PC-9 (cell line): ENCODE data around the gene NOC4L. TPM values are rescaled to one million over a fixed set of nuclear protein-coding genes. Genes with fewer than 3 reads are reported as not detected.
"Not testable (repeated sequence)": the region's sequence is repeated elsewhere in the genome, so short reads cannot be mapped to it uniquely, and the experiment has no call there.

Experiments
- BruUV-seq: library from RNA; stranded (reverse); fragments of 400-500 nt; replicated peaks from 2 replicates; lab custom pipeline; 2021; lab: Mats Ljungman, UMichigan
- CTCF ChIA-PET: fragments of 300-600 bp; sonication (Branson Sonifier 250); formaldehyde crosslinking; loops from one replicate; lab custom pipeline; 2022; ENCODE audit warnings: antibody characterized with exemption; lab: Charles Lee
- POLR2A ChIA-PET: fragments of 300-600 bp; sonication (Branson Sonifier 250); formaldehyde crosslinking; loops from one replicate; lab custom pipeline; 2022; ENCODE audit warnings: antibody characterized with exemption; ENCODE audit not compliant: unreplicated experiment; lab: Charles Lee
- DNase-seq, 2 experiments: peaks; one replicate each; pipeline versions ENCODE4 v3.0.0 to v3.0.0-alpha.2; 2015 to 2022; ENCODE audit warnings: mixed read lengths in 1 of 2
- H2AFZ ChIP-seq: fragments of 200-600 bp; sonication (generic); 2 replicates; pipeline ENCODE4 v1.8.1; 2017; ENCODE audit warnings: antibody characterized with exemption
- H3F3A ChIP-seq: fragments of 200-600 bp; sonication (generic); 2 replicates; pipeline ENCODE4 v1.8.1; 2017; ENCODE audit warnings: antibody characterized with exemption, mild to moderate bottlenecking, low read depth; ENCODE audit not compliant: insufficient read depth
- H3K27ac ChIP-seq: fragments of 200-600 bp; sonication (generic); 2 replicates; pipeline ENCODE4 v1.6.1; 2016; ENCODE audit warnings: mixed run types
- H3K27me3 ChIP-seq: fragments of 200-600 bp; sonication (generic); 2 replicates; pipeline ENCODE4 v1.6.1; 2016; ENCODE audit warnings: low read depth, mixed run types; ENCODE audit not compliant: insufficient read depth
- H3K36me3 ChIP-seq: fragments of 200-600 bp; sonication (generic); 2 replicates; pipeline ENCODE4 v1.6.1; 2016; ENCODE audit warnings: low read depth, mixed run types
- H3K4me1 ChIP-seq: fragments of 200-600 bp; sonication (generic); replicated peaks from 2 replicates; pipeline ENCODE4 v1.6.1; 2016; ENCODE audit warnings: mixed run types; ENCODE audit not compliant: insufficient read depth
- H3K4me2 ChIP-seq: fragments of 200-600 bp; sonication (generic); 2 replicates; pipeline ENCODE4 v1.6.1; 2017; ENCODE audit warnings: mixed run types
- H3K4me3 ChIP-seq: fragments of 200-600 bp; sonication (generic); 2 replicates; pipeline ENCODE4 v1.6.1; 2016; ENCODE audit warnings: mixed run types
- H3K79me2 ChIP-seq: fragments of 200-600 bp; sonication (generic); 2 replicates; pipeline ENCODE4 v1.6.1; 2017; ENCODE audit warnings: low read depth, mixed run types
- H3K9me2 ChIP-seq: fragments of 200-600 bp; sonication (generic); 2 replicates; pipeline ENCODE4 v1.8.1; 2017; ENCODE audit warnings: mild to moderate bottlenecking; ENCODE audit not compliant: insufficient read depth
- H3K9me3 ChIP-seq: fragments of 200-600 bp; sonication (generic); 2 replicates; pipeline ENCODE4 v1.8.1; 2016; ENCODE audit warnings: low read depth; ENCODE audit not compliant: insufficient read depth
- H4K20me1 ChIP-seq: fragments of 200-600 bp; sonication (generic); 2 replicates; pipeline ENCODE4 v1.8.1; 2017; ENCODE audit not compliant: insufficient read depth
- CTCF ChIP-seq: fragments of 200-600 bp; sonication (generic); conservative IDR thresholded peaks from 2 replicates; pipeline ENCODE4 v1.6.1; 2017; ENCODE audit warnings: mixed run types, antibody characterized with exemption, mild to moderate bottlenecking, moderate library complexity
- EZH2 ChIP-seq: fragments of 200-600 bp; sonication (generic); IDR thresholded peaks from 2 replicates; pipeline ENCODE4 v1.8.0; 2017; ENCODE audit warnings: antibody characterized with exemption, low read depth
- intact Hi-C: fragments of 100-400 bp; cut with micrococcal nuclease; formaldehyde crosslinking; loops from one replicate; pipeline ENCODE4 v1.10.0; 2022; ENCODE audit not compliant: unreplicated experiment
- total RNA-seq: library from RNA; stranded (reverse); gene quantifications from 2 replicates; pipeline ENCODE4 v1.2.3, GENCODE V29; 2021

The NOC4L gene
- total RNA-seq, 1 experiment from 2014 or later: 27.1 TPM

GRCh38 chr12:132147423-132148367 is 3.4 kb downstream of the NOC4L start:
- Histone ChIP-seq H3K79me2 (peaks cover 26% of the 10 kb centered on the region), H3F3A (no peaks in the 10 kb centered on the region), H3K27me3 (no peaks in the 10 kb centered on the region), H2AFZ (no peak overlapping the region), H4K20me1 (peaks cover 13% of the 10 kb centered on the region), H3K9me3 (no peaks in the 10 kb centered on the region), H3K27ac (no peak overlapping the region), H3K4me1 (peaks cover 11% of the 10 kb centered on the region), H3K4me2 (no peak overlapping the region), H3K9me2 (no peaks in the 10 kb centered on the region), H3K36me3 (no peaks in the 10 kb centered on the region), H3K4me3 (no peak overlapping the region)
- BruUV-seq: no TSS peak
- ChIA-PET CTCF (interaction anchor here (0.6 kb wide), 1 partner anchor 170 kb away, joined by 8 read pairs; no protein-coding TSS in a partner anchor), POLR2A (no interaction called here)
- TF ChIP-seq EZH2 (no peak), CTCF (no peak)
- intact Hi-C loops: no loop called here
- no peak for DNase-seq

DNA sequence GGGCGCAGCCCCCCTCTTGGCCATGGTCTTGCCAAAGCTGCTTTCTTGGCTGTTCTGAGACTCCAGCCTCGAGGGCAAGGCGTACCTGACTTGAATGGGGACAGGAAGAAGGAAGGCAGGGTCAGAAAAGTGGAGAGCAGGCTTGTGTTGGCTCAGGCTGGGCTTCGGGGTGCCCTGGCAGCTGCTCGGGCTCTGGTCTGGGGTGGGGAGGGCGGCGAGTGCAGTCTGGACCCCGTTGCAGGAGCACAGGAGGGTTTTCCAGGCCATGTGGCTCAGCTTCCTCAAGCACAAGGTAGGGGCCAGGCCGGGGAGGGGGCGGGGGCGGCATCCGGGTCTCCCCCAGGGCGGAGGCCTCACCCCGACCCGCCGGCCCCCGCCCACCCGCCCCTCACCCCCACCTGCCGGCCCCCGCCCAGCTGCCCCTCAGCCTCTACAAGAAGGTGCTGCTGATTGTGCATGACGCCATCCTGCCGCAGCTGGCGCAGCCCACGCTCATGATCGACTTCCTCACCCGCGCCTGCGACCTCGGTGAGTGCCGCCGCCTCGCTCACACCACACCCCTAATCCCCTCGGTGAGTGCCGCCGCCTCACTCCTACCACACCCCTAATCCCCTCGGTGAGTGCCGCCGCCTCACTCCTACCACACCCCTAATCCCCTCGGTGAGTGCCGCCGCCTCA is 4.2 kb downstream of the NOC4L start:
- H3K27me3 ChIP-seq: no peaks in the 10 kb centered on the region
- no peak overlapping the region for H3K27ac ChIP-seq
- no peak for DNase-seq
- peaks cover 18% of the 10 kb centered on the region for H3K79me2 ChIP-seq
- peaks cover 19% of the 10 kb centered on the region for H4K20me1 ChIP-seq
- no peaks in the 10 kb centered on the region for H3F3A ChIP-seq
- BruUV-seq: no TSS peak
- TF ChIP-seq EZH2 (no peak), CTCF (no peak)
- no peak overlapping the region for H3K4me2 ChIP-seq
- intact Hi-C loops: no loop called here
- H3K36me3 ChIP-seq: no peaks in the 10 kb centered on the region
- no peaks in the 10 kb centered on the region for H3K9me3 ChIP-seq
- no peak overlapping the region for H2AFZ ChIP-seq
- POLR2A ChIA-PET: no interaction called here
- H3K4me1 ChIP-seq: peaks cover 5% of the 10 kb centered on the region; the same call in 1 of the 2 replicates
- CTCF ChIA-PET: interaction anchor here (0.6 kb wide), 1 partner anchor 169 kb away, joined by 8 read pairs; no protein-coding TSS in a partner anchor
- H3K4me3 ChIP-seq: no peak overlapping the region
- no peaks in the 10 kb centered on the region for H3K9me2 ChIP-seq

DNA sequence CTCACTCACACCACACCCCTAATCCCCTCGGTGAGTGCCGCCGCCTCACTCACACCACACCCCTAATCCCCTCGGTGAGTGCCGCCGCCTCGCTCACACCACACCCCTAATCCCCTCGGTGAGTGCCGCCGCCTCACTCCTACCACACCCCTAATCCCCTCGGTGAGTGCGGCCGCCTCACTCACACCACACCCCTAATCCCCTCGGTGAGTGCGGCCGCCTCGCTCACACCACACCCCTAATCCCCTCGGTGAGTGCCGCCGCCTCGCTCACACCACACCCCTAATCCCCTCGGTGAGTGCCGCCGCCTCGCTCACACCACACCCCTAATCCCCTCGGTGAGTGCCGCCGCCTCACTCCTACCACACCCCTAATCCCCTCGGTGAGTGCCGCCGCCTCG is 5.3 kb downstream of the NOC4L start:
- BruUV-seq, H3K4me3 ChIP-seq, H2AFZ ChIP-seq, H3K27ac ChIP-seq, CTCF ChIA-PET, POLR2A ChIA-PET, DNase-seq, H3K9me3 ChIP-seq, H3K36me3 ChIP-seq, H3F3A ChIP-seq, H3K4me1 ChIP-seq, intact Hi-C loops, H3K27me3 ChIP-seq, H3K4me2 ChIP-seq, H3K9me2 ChIP-seq: not testable (repeated sequence)
- Histone ChIP-seq H3K79me2 (peaks cover 13% of the 10 kb centered on the region), H4K20me1 (peaks cover 21% of the 10 kb centered on the region)
